GM21367 (cell line): ENCODE data around the gene ST3GAL2.
"Not testable (repeated sequence)": the region's sequence is repeated elsewhere in the genome, so short reads cannot be mapped to it uniquely, and the experiment has no call there.

ENCODE experiments used
- ATAC-seq: cut with Tn5 transposase; IDR thresholded peaks from one replicate; pipeline ENCODE4 v1.9.1; 2021; ENCODE audit not compliant: unreplicated experiment

ST3GAL2 gene

GRCh38 chr16:70349783-70350182 lies 89.1 kb downstream of the ST3GAL2 start:
- ATAC-seq, result no peak

- no peak for ATAC-seq
Measured at GRCh38 chr16:70348991-70349390, 89.9 kb downstream of the ST3GAL2 start.

GRCh38 chr16:70345840-70346239 lies 93.1 kb downstream of the ST3GAL2 start:
- no peak for ATAC-seq

GRCh38 chr16:70342016-70342415 lies 96.9 kb downstream of the ST3GAL2 start:
- no peak for ATAC-seq

GRCh38 chr16:70341600-70341999 lies 97.3 kb downstream of the ST3GAL2 start:
- no peak for ATAC-seq

- no peak for ATAC-seq
Measured at GRCh38 chr16:70337814-70338213, 101.1 kb downstream of the ST3GAL2 start.

GRCh38 chr16:70332728-70333127 lies 106.2 kb downstream of the ST3GAL2 start:
- ATAC-seq, result not testable (repeated sequence)

GRCh38 chr16:70331588-70332358 lies 107.1 kb downstream of the ST3GAL2 start:
- ATAC-seq, result no peak

- no peak for ATAC-seq
Measured at GRCh38 chr16:70331091-70331490, 107.8 kb downstream of the ST3GAL2 start.
